ENCODE results near the gene SUCLG2.

The SUCLG2 gene

GRCh38 chr3:67683522-67683921 is 29.1 kb upstream of the SUCLG2 start:
- Histone ChIP-seq H3K27me3 (ENCODE audit: control insufficient read depth in 1 of 2, insufficient read depth in 2 of 2, low read length in 2 of 2) (no peaks in the 10 kb centered on the region), H3K4me1 (ENCODE audit: control insufficient read depth, insufficient read depth, low read length) (no peaks in the 10 kb centered on the region), H3K9me3 (ENCODE audit: control insufficient read depth in 2 of 2, low read length in 2 of 2) (no peaks in the 10 kb centered on the region), H3K9ac (ENCODE audit: low read length in 2 of 2) (no peak overlapping the region), H3K36me3 (ENCODE audit: control insufficient read depth in 2 of 2, insufficient read depth in 2 of 2, low read length in 2 of 2) (no peaks in the 10 kb centered on the region), H3K4me3 (ENCODE audit: low read length in 2 of 2) (no peak overlapping the region), H3K27ac (ENCODE audit: low read length) (no peak overlapping the region)

GRCh38 chr3:67678665-67679064 is 24.3 kb upstream of the SUCLG2 start:
- Histone ChIP-seq H3K9ac (ENCODE audit: low read length in 2 of 2) (no peak overlapping the region), H3K4me3 (ENCODE audit: low read length in 2 of 2) (no peak overlapping the region), H3K36me3 (ENCODE audit: control insufficient read depth in 2 of 2, insufficient read depth in 2 of 2, low read length in 2 of 2) (no peaks in the 10 kb centered on the region), H3K4me1 (ENCODE audit: control insufficient read depth, insufficient read depth, low read length) (no peaks in the 10 kb centered on the region), H3K27me3 (ENCODE audit: control insufficient read depth in 1 of 2, insufficient read depth in 2 of 2, low read length in 2 of 2) (no peaks in the 10 kb centered on the region), H3K27ac (ENCODE audit: low read length) (no peak overlapping the region), H3K9me3 (ENCODE audit: control insufficient read depth in 2 of 2, low read length in 2 of 2) (peaks cover 3 to 4% of the 10 kb centered on the region in 2 donors)

- Histone ChIP-seq H3K27ac (ENCODE audit: low read length) (no peak overlapping the region), H3K9me3 (ENCODE audit: control insufficient read depth in 2 of 2, low read length in 2 of 2) (peaks cover 3 to 4% of the 10 kb centered on the region in 2 donors), H3K27me3 (ENCODE audit: control insufficient read depth in 1 of 2, insufficient read depth in 2 of 2, low read length in 2 of 2) (no peaks in the 10 kb centered on the region), H3K4me1 (ENCODE audit: control insufficient read depth, insufficient read depth, low read length) (no peaks in the 10 kb centered on the region), H3K36me3 (ENCODE audit: control insufficient read depth in 2 of 2, insufficient read depth in 2 of 2, low read length in 2 of 2) (no peaks in the 10 kb centered on the region), H3K9ac (ENCODE audit: low read length in 2 of 2) (no peak overlapping the region), H3K4me3 (ENCODE audit: low read length in 2 of 2) (no peak overlapping the region)
Observed at GRCh38 chr3:67674055-67674454, 19.6 kb upstream of the SUCLG2 start.

GRCh38 chr3:67662733-67663132 is 8.3 kb upstream of the SUCLG2 start:
- Histone ChIP-seq H3K9me3 (ENCODE audit: control insufficient read depth in 2 of 2, low read length in 2 of 2) (no peaks in the 10 kb centered on the region), H3K4me3 (ENCODE audit: low read length in 2 of 2) (no peak overlapping the region), H3K9ac (ENCODE audit: low read length in 2 of 2) (no peak overlapping the region), H3K27me3 (ENCODE audit: control insufficient read depth in 1 of 2, insufficient read depth in 2 of 2, low read length in 2 of 2) (no peaks in the 10 kb centered on the region), H3K27ac (ENCODE audit: low read length) (no peak overlapping the region), H3K36me3 (ENCODE audit: control insufficient read depth in 2 of 2, insufficient read depth in 2 of 2, low read length in 2 of 2) (no peaks in the 10 kb centered on the region), H3K4me1 (ENCODE audit: control insufficient read depth, insufficient read depth, low read length) (no peaks in the 10 kb centered on the region)

- Histone ChIP-seq H3K9ac (ENCODE audit: low read length in 2 of 2) (no peak overlapping the region), H3K27me3 (ENCODE audit: control insufficient read depth in 1 of 2, insufficient read depth in 2 of 2, low read length in 2 of 2) (no peaks in the 10 kb centered on the region), H3K4me1 (ENCODE audit: control insufficient read depth, insufficient read depth, low read length) (no peaks in the 10 kb centered on the region), H3K27ac (ENCODE audit: low read length) (no peak overlapping the region), H3K9me3 (ENCODE audit: control insufficient read depth in 2 of 2, low read length in 2 of 2) (no peaks in the 10 kb centered on the region), H3K4me3 (ENCODE audit: low read length in 2 of 2) (no peak overlapping the region), H3K36me3 (ENCODE audit: control insufficient read depth in 2 of 2, insufficient read depth in 2 of 2, low read length in 2 of 2) (no peaks in the 10 kb centered on the region)
Observed at GRCh38 chr3:67661089-67661488, 6.7 kb upstream of the SUCLG2 start.

GRCh38 chr3:67657192-67657591 is 2.8 kb upstream of the SUCLG2 start:
- Histone ChIP-seq H3K27ac (ENCODE audit: low read length) (no peak overlapping the region), H3K4me1 (ENCODE audit: control insufficient read depth, insufficient read depth, low read length) (peaks cover 5% of the 10 kb centered on the region), H3K36me3 (ENCODE audit: control insufficient read depth in 2 of 2, insufficient read depth in 2 of 2, low read length in 2 of 2) (no peaks in the 10 kb centered on the region), H3K4me3 (ENCODE audit: low read length in 2 of 2) (no peak overlapping the region), H3K27me3 (ENCODE audit: control insufficient read depth in 1 of 2, insufficient read depth in 2 of 2, low read length in 2 of 2) (no peaks in the 10 kb centered on the region), H3K9ac (ENCODE audit: low read length in 2 of 2) (no peak overlapping the region), H3K9me3 (ENCODE audit: control insufficient read depth in 2 of 2, low read length in 2 of 2) (no peaks in the 10 kb centered on the region)

- H3K27me3 ChIP-seq (ENCODE audit: control insufficient read depth in 1 of 2, insufficient read depth in 2 of 2, low read length in 2 of 2): no peaks in the 10 kb centered on the region
- H3K36me3 ChIP-seq (ENCODE audit: control insufficient read depth in 2 of 2, insufficient read depth in 2 of 2, low read length in 2 of 2): no peaks in the 10 kb centered on the region
- no peaks in the 10 kb centered on the region for H3K9me3 ChIP-seq (ENCODE audit: control insufficient read depth in 2 of 2, low read length in 2 of 2)
- no peak overlapping the region for H3K4me3 ChIP-seq (ENCODE audit: low read length in 2 of 2)
- peaks cover 5% of the 10 kb centered on the region for H3K4me1 ChIP-seq (ENCODE audit: control insufficient read depth, insufficient read depth, low read length)
- H3K27ac ChIP-seq (ENCODE audit: low read length): no peak overlapping the region
- no peak overlapping the region for H3K9ac ChIP-seq (ENCODE audit: low read length in 2 of 2)
Observed at GRCh38 chr3:67656614-67657013, 2.2 kb upstream of the SUCLG2 start.

- Histone ChIP-seq H3K36me3 (ENCODE audit: control insufficient read depth in 2 of 2, insufficient read depth in 2 of 2, low read length in 2 of 2) (no peaks in the 10 kb centered on the region), H3K9me3 (ENCODE audit: control insufficient read depth in 2 of 2, low read length in 2 of 2) (no peaks in the 10 kb centered on the region), H3K9ac (ENCODE audit: low read length in 2 of 2) (no peak overlapping the region), H3K27me3 (ENCODE audit: control insufficient read depth in 1 of 2, insufficient read depth in 2 of 2, low read length in 2 of 2) (no peaks in the 10 kb centered on the region), H3K27ac (ENCODE audit: low read length) (peak overlapping the region; percentile 85), H3K4me1 (ENCODE audit: control insufficient read depth, insufficient read depth, low read length) (peaks cover 8% of the 10 kb centered on the region), H3K4me3 (ENCODE audit: low read length in 2 of 2) (peak overlapping the region; percentile 68 to 95)
Observed at GRCh38 chr3:67655364-67656121, 1.1 kb upstream of the SUCLG2 start.

GRCh38 chr3:67654844-67655177 is 399 bp upstream of the SUCLG2 start:
- Histone ChIP-seq H3K4me3 (ENCODE audit: low read length in 2 of 2) (peak overlapping the region; percentile 68 to 95), H3K9me3 (ENCODE audit: control insufficient read depth in 2 of 2, low read length in 2 of 2) (no peaks in the 10 kb centered on the region), H3K4me1 (ENCODE audit: control insufficient read depth, insufficient read depth, low read length) (peaks cover 8% of the 10 kb centered on the region), H3K27ac (ENCODE audit: low read length) (peak overlapping the region; percentile 85), H3K36me3 (ENCODE audit: control insufficient read depth in 2 of 2, insufficient read depth in 2 of 2, low read length in 2 of 2) (no peaks in the 10 kb centered on the region), H3K9ac (ENCODE audit: low read length in 2 of 2) (peak overlapping the region; percentile 83 to 95), H3K27me3 (ENCODE audit: control insufficient read depth in 1 of 2, insufficient read depth in 2 of 2, low read length in 2 of 2) (no peaks in the 10 kb centered on the region)

- H3K9ac ChIP-seq (ENCODE audit: low read length in 2 of 2): peak overlapping the region; percentile 83 to 95
- peak overlapping the region; percentile 85 for H3K27ac ChIP-seq (ENCODE audit: low read length)
- no peaks in the 10 kb centered on the region for H3K36me3 ChIP-seq (ENCODE audit: control insufficient read depth in 2 of 2, insufficient read depth in 2 of 2, low read length in 2 of 2)
- peak overlapping the region; percentile 68 to 95 for H3K4me3 ChIP-seq (ENCODE audit: low read length in 2 of 2)
- no peaks in the 10 kb centered on the region for H3K27me3 ChIP-seq (ENCODE audit: control insufficient read depth in 1 of 2, insufficient read depth in 2 of 2, low read length in 2 of 2)
- H3K4me1 ChIP-seq (ENCODE audit: control insufficient read depth, insufficient read depth, low read length): peaks cover 11% of the 10 kb centered on the region
- H3K9me3 ChIP-seq (ENCODE audit: control insufficient read depth in 2 of 2, low read length in 2 of 2): no peaks in the 10 kb centered on the region
Observed at GRCh38 chr3:67653425-67654098, 850 bp downstream of the SUCLG2 start.

- no peaks in the 10 kb centered on the region for H3K9me3 ChIP-seq (ENCODE audit: control insufficient read depth in 2 of 2, low read length in 2 of 2)
- no peak overlapping the region for H3K4me3 ChIP-seq (ENCODE audit: low read length in 2 of 2)
- H3K9ac ChIP-seq (ENCODE audit: low read length in 2 of 2): no peak overlapping the region
- H3K27ac ChIP-seq (ENCODE audit: low read length): no peak overlapping the region
- peaks cover 13% of the 10 kb centered on the region for H3K4me1 ChIP-seq (ENCODE audit: control insufficient read depth, insufficient read depth, low read length)
- no peaks in the 10 kb centered on the region for H3K27me3 ChIP-seq (ENCODE audit: control insufficient read depth in 1 of 2, insufficient read depth in 2 of 2, low read length in 2 of 2)
- H3K36me3 ChIP-seq (ENCODE audit: control insufficient read depth in 2 of 2, insufficient read depth in 2 of 2, low read length in 2 of 2): no peaks in the 10 kb centered on the region
Observed at GRCh38 chr3:67650084-67650483, 4.3 kb downstream of the SUCLG2 start.
